Measurements from ENCODE around the gene VPS13A. TPM values are rescaled to one million over a fixed set of nuclear protein-coding genes. Genes with fewer than 3 reads are reported as not detected.

Gene VPS13A
- total and polyA plus RNA-seq, 2 of the 13 experiments (the other 11 are each of a cell fraction or from before 2014, with no cell fraction given) = 20.4 to 20.7 TPM

- 0 out of 2 replicates have a peak, but pooled peaks have one; percentile 2 for TF ChIP-seq TFE3 (CRISPR knock-in tag; IDR thresholded peaks at IDR 0.05)
- no peak for TF ChIP-seq ZNF543 (CRISPR knock-in tag; IDR thresholded peaks at IDR 0.05)
- 0 out of 2 replicates have a peak, but pooled peaks have one; percentile 9 for TF ChIP-seq HNF4A (CRISPR knock-in tag; IDR thresholded peaks at IDR 0.05)
- TF ChIP-seq MED13 (CRISPR knock-in tag; IDR thresholded peaks at IDR 0.05) = no peak
- no peak for TF ChIP-seq SOX6 (IDR thresholded peaks at IDR 0.05)
- TF ChIP-seq SOX6 (CRISPR knock-in tag; IDR thresholded peaks at IDR 0.05) = 0 out of 2 replicates have a peak, but pooled peaks have one; percentile 5
- 0 out of 2 replicates have a peak, but pooled peaks have one; percentile 8 for TF ChIP-seq BCL3 (CRISPR knock-in tag; IDR thresholded peaks at IDR 0.05)
- TF ChIP-seq SIN3A (IDR thresholded peaks at IDR 0.05; ENCODE audit: borderline replicate concordance, low read depth, low read length) = 0 out of 2 replicates have a peak, but pooled peaks have one; percentile 10
- TF ChIP-seq GTF3A (CRISPR knock-in tag; conservative IDR thresholded peaks at IDR 0.05) = no peak
- TF ChIP-seq SRSF4 (IDR thresholded peaks at IDR 0.05; ENCODE audit: low read depth, low read length, poor library complexity, severe bottlenecking) = no peak
- no peak for TF ChIP-seq NONO (IDR thresholded peaks at IDR 0.05)
- no peak for TF ChIP-seq NONO (CRISPR knock-in tag; conservative IDR thresholded peaks at IDR 0.05)
These were observed 620 bp upstream of the VPS13A start (continued) for GRCh38 chr9:77176686-77177142.

Measured in HepG2 (cell line).